ENCODE results near the gene DNAH12.

GRCh38 chr3:57309769-57310360 lies 234.3 kb downstream of the DNAH12 start:
- TF ChIP-seq CTCF (conservative IDR thresholded peaks at IDR 0.05; ENCODE audit: low read length) (no peak), EZH2phosphoT487 (IDR thresholded peaks at IDR 0.05; ENCODE audit: borderline replicate concordance, low read depth, low read length) (no peak)

Measured in OCI-LY7 (cell line).